Right forelimb (tissue), 1 donor: Measurements from ENCODE around the gene CRYL1.
A peak's percentile ranks its signal among the peaks of the same experiment; 100 is the strongest.

Experiments used
- DNase-seq: peaks from one replicate; pipeline ENCODE4 v3.0.0-alpha.2; 2018

The CRYL1 gene

GRCh38 chr13:20525601-20526544 lies at the start of gene CRYL1:
TSS of gene CRYL1 (minus strand) at chr13:20525857. CDS start at chr13:20525794, 63 bp downstream.
- DNase-seq, result peak; percentile 83

GRCh38 chr13:20573636-20574035 lies 48.0 kb upstream of the CRYL1 start:
- no peak for DNase-seq

- DNase-seq, result no peak
Observed at GRCh38 chr13:20573186-20573585, 47.5 kb upstream of the CRYL1 start.

GRCh38 chr13:20571676-20572075 lies 46.0 kb upstream of the CRYL1 start:
- DNase-seq, result no peak

- DNase-seq, result no peak
Observed at GRCh38 chr13:20570517-20570916, 44.9 kb upstream of the CRYL1 start.

- no peak for DNase-seq
Observed at GRCh38 chr13:20567881-20568528, 42.3 kb upstream of the CRYL1 start.

GRCh38 chr13:20566898-20567874 lies 41.5 kb upstream of the CRYL1 start, which contains the start of gene IFT88:
TSS of gene IFT88 (plus strand) at chr13:20567157. CDS start at chr13:20574386, 7,229 bp downstream.
- DNase-seq, result peak; percentile 97

GRCh38 chr13:20566468-20566897 lies 40.8 kb upstream of the CRYL1 start:
- no peak for DNase-seq

GRCh38 chr13:20565115-20565736 lies 39.6 kb upstream of the CRYL1 start:
- no peak for DNase-seq

- no peak for DNase-seq
Observed at GRCh38 chr13:20561741-20562140, 36.1 kb upstream of the CRYL1 start.

GRCh38 chr13:20559659-20560356 lies 34.2 kb upstream of the CRYL1 start:
- no peak for DNase-seq

GRCh38 chr13:20558982-20559381 lies 33.3 kb upstream of the CRYL1 start:
- no peak for DNase-seq

- peak; percentile 62 for DNase-seq
Observed at GRCh38 chr13:20553311-20553710, 27.7 kb upstream of the CRYL1 start.

GRCh38 chr13:20550799-20551198 lies 25.1 kb upstream of the CRYL1 start:
- DNase-seq, result no peak

GRCh38 chr13:20547479-20547908 lies 21.8 kb upstream of the CRYL1 start:
- DNase-seq, result no peak

- DNase-seq, result no peak
Observed at GRCh38 chr13:20546556-20546955, 20.9 kb upstream of the CRYL1 start.

- DNase-seq, result no peak
Observed at GRCh38 chr13:20544201-20544923, 18.7 kb upstream of the CRYL1 start.

- DNase-seq, result no peak
Observed at GRCh38 chr13:20536992-20537391, 11.3 kb upstream of the CRYL1 start.

GRCh38 chr13:20534038-20534608 lies 8.5 kb upstream of the CRYL1 start:
- DNase-seq, result no peak

GRCh38 chr13:20528452-20528851 lies 2.8 kb upstream of the CRYL1 start:
- DNase-seq, result no peak
